Caki2 (cell line): Measurements from ENCODE around the gene FAM131A. TPM values are rescaled to one million over a fixed set of nuclear protein-coding genes. Genes with fewer than 3 reads are reported as not detected.

ENCODE experiments used
- DNase-seq: peaks from one replicate; pipeline ENCODE4 v3.0.0-alpha.2; 2015; ENCODE audit warnings: low read depth
- in situ Hi-C: cut with HindIII; loops from 2 replicates; pipeline ENCODE4 v1.10.0; 2016; ENCODE audit warnings: low sequenced_read_pairs, low pct_unique_long_range_greater_than_20kb, mixed read lengths
- total RNA-seq: library from RNA; depleted of rRNA; stranded (reverse); fragments of >200 nt; shearing (Covaris generic); gene quantifications from 2 replicates; pipeline ENCODE4 v1.2.3, GENCODE V29; 2014; ENCODE audit warnings: low replicate concordance

Gene FAM131A
- total RNA-seq, 1 experiment from 2014 or later = 33.4 TPM

DNA sequence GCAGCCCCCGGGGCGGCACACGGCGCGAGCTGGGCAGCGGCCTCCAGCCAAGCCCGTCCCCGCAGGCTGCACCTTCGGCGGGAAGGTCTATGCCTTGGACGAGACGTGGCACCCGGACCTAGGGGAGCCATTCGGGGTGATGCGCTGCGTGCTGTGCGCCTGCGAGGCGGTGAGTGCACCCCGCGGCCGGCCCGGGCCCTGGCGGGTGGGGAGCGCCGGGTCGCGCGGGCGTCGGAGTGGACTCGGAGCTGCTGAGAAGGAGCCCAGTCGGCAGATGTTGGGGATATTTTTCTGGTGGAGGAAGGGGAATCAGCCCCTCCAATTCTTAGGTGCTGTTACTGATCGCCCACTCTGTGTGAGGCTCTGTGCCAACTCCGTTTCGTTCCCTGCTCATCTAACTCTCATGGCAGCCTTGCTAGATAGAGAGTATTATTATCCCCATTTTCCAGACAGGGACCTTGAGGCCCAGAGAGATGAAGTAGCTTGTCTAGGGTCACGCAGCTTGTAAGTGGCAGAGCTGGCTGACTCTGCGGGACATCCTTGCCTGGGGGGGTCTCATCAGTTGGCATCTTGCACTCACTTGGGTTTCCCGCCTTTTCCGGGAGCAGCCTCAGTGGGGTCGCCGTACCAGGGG, 43.3 kb downstream of the FAM131A start:
- in situ Hi-C loops = no loop called here
- DNase-seq = no peak

- DNase-seq = no peak
- in situ Hi-C loops = no loop called here
Measured at GRCh38 chr3:184381261-184382224, 44.1 kb downstream of the FAM131A start.

GRCh38 chr3:184382326-184383032, 45.1 kb downstream of the FAM131A start:
- in situ Hi-C loops = no loop called here

DNA sequence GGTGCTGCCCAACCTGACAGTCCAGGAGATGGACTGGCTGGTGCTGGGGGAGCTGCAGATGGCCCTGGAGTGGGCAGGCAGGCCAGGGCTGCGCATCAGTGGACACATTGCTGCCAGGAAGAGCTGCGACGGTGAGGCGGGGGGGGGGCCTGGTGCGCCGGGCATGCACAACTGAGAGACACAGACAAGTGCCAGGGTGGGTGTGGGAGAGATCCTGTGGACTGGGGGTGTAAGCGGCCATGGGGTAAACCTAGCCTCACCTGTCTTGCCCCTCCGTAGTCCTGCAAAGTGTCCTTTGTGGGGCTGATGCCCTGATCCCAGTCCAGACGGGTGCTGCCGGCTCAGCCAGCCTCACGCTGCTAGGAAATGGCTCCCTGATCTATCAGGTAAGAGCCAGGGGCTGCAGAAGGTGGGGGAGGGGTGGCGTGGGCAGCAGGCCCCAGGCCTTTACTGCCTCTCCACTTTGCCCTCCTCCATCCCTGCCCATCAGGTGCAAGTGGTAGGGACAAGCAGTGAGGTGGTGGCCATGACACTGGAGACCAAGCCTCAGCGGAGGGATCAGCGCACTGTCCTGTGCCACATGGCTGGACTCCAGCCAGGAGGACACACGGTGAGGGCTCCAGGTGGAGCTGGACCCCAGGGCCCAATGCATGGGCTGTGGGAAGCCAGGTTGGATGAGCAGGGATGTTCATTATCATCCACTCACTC, 45.8 kb downstream of the FAM131A start:
- in situ Hi-C loops = no loop called here
- DNase-seq = no peak

More at GRCh38 chr3:184382326-184383032, 45.1 kb downstream of the FAM131A start:
- no peak for DNase-seq

DNA sequence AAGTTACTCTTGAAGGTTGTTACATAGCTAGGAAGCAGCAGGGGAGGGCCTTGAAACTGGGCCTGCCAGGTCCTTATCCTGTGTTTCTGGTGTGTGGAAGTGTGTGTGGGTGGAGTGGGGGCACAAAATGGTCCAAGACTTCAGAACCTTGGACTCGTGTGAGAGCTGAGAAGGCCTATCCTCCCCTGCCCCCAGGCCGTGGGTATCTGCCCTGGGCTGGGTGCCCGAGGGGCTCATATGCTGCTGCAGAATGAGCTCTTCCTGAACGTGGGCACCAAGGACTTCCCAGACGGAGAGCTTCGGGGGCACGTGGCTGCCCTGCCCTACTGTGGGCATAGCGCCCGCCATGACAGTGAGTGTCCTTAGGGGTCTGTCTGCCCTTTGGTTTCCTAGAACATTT, 46.9 kb downstream of the FAM131A start:
- in situ Hi-C loops = no loop called here
- no peak for DNase-seq

GRCh38 chr3:184384856-184385422, 47.5 kb downstream of the FAM131A start:
- in situ Hi-C loops = no loop called here
- no peak for DNase-seq

DNA sequence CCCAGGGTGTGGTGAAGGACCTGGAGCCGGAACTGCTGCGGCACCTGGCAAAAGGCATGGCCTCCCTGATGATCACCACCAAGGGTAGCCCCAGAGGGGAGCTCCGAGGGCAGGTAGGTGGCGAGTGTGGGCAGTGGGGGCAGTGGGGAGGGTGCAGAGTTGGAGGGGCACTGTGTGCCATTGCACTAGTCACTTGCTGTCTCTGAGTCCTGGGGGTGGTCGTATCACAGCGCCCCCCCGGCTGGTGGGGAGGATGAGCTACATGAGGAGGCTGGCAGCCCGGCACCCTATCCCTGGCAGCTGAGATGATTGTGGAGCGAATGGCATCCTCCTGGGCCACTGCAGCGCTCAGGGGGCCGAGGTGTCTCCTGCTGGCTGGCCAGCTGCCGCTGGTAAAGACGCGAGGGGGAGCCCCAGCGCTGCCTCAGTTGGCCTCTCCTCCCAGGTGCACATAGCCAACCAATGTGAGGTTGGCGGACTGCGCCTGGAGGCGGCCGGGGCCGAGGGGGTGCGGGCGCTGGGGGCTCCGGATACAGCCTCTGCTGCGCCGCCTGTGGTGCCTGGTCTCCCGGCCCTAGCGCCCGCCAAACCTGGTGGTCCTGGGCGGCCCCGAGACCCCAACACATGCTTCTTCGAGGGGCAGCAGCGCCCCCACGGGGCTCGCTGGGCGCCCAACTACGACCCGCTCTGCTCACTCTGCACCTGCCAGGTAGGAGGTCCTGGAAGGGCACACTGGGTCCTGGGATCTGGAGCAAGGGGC, 48.8 kb downstream of the FAM131A start:
- in situ Hi-C loops = no loop called here
- no peak for DNase-seq

DNA sequence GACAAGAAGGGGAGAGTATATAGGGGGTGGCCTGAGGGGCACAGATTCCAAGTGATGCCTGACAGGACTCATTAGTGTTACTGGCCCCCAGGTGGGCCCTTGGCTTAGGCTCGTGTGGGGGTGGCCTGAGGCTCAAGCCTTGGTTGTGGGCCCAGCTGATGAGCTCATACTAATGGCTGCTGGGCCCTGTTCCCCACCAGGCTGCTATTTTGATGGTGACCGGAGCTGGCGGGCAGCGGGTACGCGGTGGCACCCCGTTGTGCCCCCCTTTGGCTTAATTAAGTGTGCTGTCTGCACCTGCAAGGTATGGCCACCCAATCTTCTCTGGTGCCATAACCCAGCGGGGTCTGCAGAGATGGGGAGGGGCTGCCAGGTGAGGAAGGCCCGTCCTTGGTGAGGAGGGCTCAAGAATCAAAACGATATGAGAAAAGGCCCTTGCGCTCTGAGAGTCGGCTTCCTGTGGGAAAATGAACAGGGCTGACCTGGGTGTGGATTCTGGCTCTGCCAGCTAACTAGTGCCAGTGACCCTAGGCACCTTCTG, 49.8 kb downstream of the FAM131A start:
- in situ Hi-C loops = no loop called here
- DNase-seq = no peak

DNA sequence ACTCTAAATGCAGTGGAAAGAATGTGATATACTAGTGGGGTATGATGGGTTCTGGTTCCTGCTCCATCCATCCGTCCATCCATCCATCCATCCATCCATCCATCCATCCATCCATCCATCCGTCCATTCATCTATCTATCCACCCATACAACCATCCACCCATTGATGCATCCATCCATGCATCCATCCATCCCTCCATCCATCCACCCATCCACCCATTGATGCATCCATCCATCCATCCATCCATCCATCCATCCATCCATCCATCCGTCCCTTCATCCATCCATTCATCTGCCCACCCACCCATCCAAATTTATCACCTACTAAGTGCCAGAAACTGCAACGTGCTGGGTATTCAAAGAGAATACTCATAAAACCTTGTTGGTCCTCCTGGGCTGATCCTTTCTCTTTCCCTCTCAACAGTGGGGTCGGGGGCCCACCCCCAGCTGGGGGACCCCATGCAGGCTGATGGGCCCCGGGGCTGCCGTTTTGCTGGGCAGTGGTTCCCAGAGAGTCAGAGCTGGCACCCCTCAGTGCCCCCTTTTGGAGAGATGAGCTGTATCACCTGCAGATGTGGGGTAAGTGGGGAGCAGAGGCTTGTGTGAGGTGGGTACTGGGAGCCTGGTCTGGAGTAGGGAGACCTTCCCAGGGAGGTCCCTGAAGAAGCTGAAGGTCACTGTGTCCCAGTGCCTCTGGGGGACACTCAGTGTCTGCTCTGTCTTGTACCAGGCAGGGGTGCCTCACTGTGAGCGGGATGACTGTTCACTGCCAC, 51.0 kb downstream of the FAM131A start:
- no peak for DNase-seq
- in situ Hi-C loops = no loop called here

GRCh38 chr3:184388936-184389230, 51.5 kb downstream of the FAM131A start:
- in situ Hi-C loops = no loop called here
- DNase-seq = no peak

DNA sequence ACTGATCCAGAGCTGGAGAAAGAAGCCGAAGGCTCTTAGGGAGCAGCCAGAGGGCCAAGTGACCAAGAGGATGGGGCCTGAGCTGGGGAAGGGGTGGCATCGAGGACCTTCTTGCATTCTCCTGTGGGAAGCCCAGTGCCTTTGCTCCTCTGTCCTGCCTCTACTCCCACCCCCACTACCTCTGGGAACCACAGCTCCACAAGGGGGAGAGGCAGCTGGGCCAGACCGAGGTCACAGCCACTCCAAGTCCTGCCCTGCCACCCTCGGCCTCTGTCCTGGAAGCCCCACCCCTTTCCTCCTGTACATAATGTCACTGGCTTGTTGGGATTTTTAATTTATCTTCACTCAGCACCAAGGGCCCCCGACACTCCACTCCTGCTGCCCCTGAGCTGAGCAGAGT, 52.0 kb downstream of the FAM131A start:
- in situ Hi-C loops = no loop called here
- DNase-seq = no peak

DNA sequence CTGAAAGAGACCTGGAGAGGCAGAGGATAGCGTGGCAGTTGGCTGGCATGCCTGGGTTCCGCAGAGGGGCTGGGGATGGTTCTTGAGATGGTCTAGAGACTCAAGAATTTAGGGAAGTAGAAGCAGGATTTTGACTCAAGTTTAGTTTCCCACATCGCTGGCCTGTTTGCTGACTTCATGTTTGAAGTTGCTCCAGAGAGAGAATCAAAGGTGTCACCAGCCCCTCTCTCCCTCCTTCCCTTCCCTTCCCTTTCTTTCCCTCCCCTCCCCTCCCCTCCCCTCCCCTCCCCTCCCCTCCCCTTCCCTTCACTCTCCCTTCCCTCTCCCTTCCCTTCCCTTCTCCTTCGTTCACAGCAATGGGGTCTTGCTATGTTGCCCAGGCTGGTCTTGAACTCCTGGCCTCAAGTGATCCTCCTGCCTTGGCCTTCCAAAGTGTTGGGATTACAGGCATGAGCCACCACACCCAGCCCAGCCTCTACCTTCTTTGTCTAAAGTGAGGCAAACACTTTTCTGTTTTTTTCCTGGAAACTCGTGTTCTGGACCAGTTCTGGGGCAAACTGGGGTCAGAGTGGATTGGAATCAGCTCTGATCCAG, 52.6 kb downstream of the FAM131A start:
- no peak for DNase-seq

DNA sequence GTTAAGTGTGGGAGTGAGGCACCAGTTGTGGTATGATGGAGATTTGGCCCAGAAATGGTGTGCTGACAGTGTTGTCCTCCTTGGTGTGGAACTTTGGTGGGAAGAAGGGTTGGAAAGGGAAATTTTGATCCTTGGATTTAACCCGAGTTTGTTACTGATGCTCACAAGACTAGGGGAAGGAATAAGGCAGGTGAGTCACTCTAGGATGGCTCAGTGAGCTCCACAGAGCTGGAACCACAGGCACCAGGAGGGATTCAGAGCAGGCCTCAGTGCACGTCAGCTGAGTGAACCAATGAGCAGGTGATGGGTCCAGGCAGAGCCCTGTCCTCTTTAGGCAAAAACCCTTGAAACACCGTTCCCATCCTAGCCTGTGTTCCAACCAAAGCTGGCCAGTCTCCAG, 53.9 kb downstream of the FAM131A start:
- in situ Hi-C loops = no loop called here
- peak; percentile 26 for DNase-seq

More for the DNA sequence above, 52.6 kb downstream of the FAM131A start:
- in situ Hi-C loops = no loop called here

- DNase-seq = no peak
- in situ Hi-C loops = no loop called here
Measured at GRCh38 chr3:184395320-184395660, 57.9 kb downstream of the FAM131A start.
